Sigmoid colon (tissue), 7 donors: ENCODE results near the gene RNF125. TPM values are rescaled to one million over a fixed set of nuclear protein-coding genes. Genes with fewer than 3 reads are reported as not detected.

Experiments
- DNase-seq: peaks from one replicate; pipeline ENCODE4 v3.0.0-alpha.2; 2019
- H3K27ac ChIP-seq, 4 donors: fragments of 200-600 bp; sonication (generic); one replicate each; pipeline ENCODE4 v1.5.1; 2016 to 2019; ENCODE audit warnings: mild to moderate bottlenecking in 1 of 4
- H3K27me3 ChIP-seq, 3 donors: fragments of 200-600 bp; sonication (generic); one replicate each; pipeline ENCODE4 v1.5.1; 2019; ENCODE audit warnings: mild to moderate bottlenecking in 1 of 3
- H3K36me3 ChIP-seq, 4 donors: fragments of 200-600 bp; sonication (generic); one replicate each; pipeline ENCODE4 v1.5.1; 2016 to 2019
- H3K4me1 ChIP-seq, 4 donors: fragments of 200-600 bp; sonication (generic); one replicate each; pipeline ENCODE4 v1.5.1; 2017 to 2019
- H3K4me3 ChIP-seq, 4 donors: fragments of 200-600 bp; sonication (generic); one replicate each; pipeline ENCODE4 v1.5.1; 2017 to 2019; ENCODE audit warnings: mild to moderate bottlenecking in 2 of 4, moderate library complexity in 1 of 4
- H3K9me3 ChIP-seq, 4 donors: fragments of 200-600 bp in 3 of 4; sonication (generic) in 3 of 4; one replicate each; pipeline versions ENCODE4 v1.5.1 to v1.6.1; 2013 to 2019
- CTCF ChIP-seq, 4 experiments: fragments of 450-650 bp in 3 of 4; fragments of 200-600 bp in 1 of 4; IDR thresholded peaks; one replicate each; pipeline ENCODE4 v1.5.1; 2016 to 2019; ENCODE audit warnings: antibody characterized with exemption in 4 of 4, mild to moderate bottlenecking in 3 of 4, moderate library complexity in 2 of 4
- EP300 ChIP-seq, 4 donors: sonication (generic); formaldehyde crosslinking; IDR thresholded peaks; one replicate each; pipeline ENCODE4 v1.6.1; 2017; ENCODE audit warnings: antibody characterized with exemption in 4 of 4
- POLR2A ChIP-seq, 2 donors: fragments of 450-650 bp; IDR thresholded peaks; one replicate each; pipeline ENCODE4 v1.6.1; 2016; ENCODE audit warnings: antibody characterized with exemption in 2 of 2, mild to moderate bottlenecking in 2 of 2, moderate library complexity in 2 of 2
- POLR2AphosphoS5 ChIP-seq, 4 donors: sonication (generic); formaldehyde crosslinking; IDR thresholded peaks; one replicate each; pipeline ENCODE4 v1.6.1; 2017; ENCODE audit warnings: antibody characterized with exemption in 4 of 4
- WGBS, 2 donors: extraction: QIAGEN DNeasy Blood & Tissue Kit; methylation state at CpG; one replicate each; pipeline ENCODE4 v1.1.7; 2013; 5-methylcytosine and 5-hydroxymethylcytosine counted together
- intact Hi-C: fragments of 100-400 bp; cut with DNase I; formaldehyde crosslinking; loops from one replicate; pipeline ENCODE4 v1.15.1; 2023
- polyA plus RNA-seq, 3 donors: library from polyadenylated mRNA; stranded (reverse); fragments of 200-250 nt; gene quantifications; one replicate each; pipeline ENCODE4 v1.2.3, GENCODE V29; 2013
- total RNA-seq, 4 donors: library from RNA; depleted of rRNA; stranded (reverse); fragments of >200 nt; gene quantifications; one replicate each; pipeline ENCODE4 v1.1.0, GENCODE V29; 2016
- donor health status: healthy with polysubstance abuse.
- donor health status: Bipolar disorder and iron deficiency.
- donor health status: healthy.

The RNF125 gene
- total and polyA plus RNA-seq, 7 donors = 0.95 to 5.9 (median 4.8) TPM

GRCh38 chr18:32021756-32022564, 3.3 kb downstream of the RNF125 start:
- 75 to 84% methylated on average over 2 of the region's 2 CpGs for WGBS, 2 donors
- Histone ChIP-seq H3K27ac (no peak overlapping the region), H3K27me3 (no peaks in the 10 kb centered on the region), H3K36me3 (no peaks in the 10 kb centered on the region), H3K4me1 (peaks cover 0 to 21% (median 16%) of the 10 kb centered on the region in 4 donors), H3K4me3 (no peak overlapping the region), H3K9me3 (no peaks in the 10 kb centered on the region)
- no peak for TF ChIP-seq POLR2AphosphoS5 (IDR thresholded peaks at IDR 0.05)
- TF ChIP-seq POLR2A (IDR thresholded peaks at IDR 0.05) = no peak
- no peak for TF ChIP-seq EP300 (IDR thresholded peaks at IDR 0.05)
- TF ChIP-seq CTCF (IDR thresholded peaks at IDR 0.05) = no peak
- DNase-seq = no peak
- intact Hi-C loops = no loop called here

- intact Hi-C loops = no loop called here
Observed at GRCh38 chr18:32025744-32026143, 7.1 kb downstream of the RNF125 start.

DNA sequence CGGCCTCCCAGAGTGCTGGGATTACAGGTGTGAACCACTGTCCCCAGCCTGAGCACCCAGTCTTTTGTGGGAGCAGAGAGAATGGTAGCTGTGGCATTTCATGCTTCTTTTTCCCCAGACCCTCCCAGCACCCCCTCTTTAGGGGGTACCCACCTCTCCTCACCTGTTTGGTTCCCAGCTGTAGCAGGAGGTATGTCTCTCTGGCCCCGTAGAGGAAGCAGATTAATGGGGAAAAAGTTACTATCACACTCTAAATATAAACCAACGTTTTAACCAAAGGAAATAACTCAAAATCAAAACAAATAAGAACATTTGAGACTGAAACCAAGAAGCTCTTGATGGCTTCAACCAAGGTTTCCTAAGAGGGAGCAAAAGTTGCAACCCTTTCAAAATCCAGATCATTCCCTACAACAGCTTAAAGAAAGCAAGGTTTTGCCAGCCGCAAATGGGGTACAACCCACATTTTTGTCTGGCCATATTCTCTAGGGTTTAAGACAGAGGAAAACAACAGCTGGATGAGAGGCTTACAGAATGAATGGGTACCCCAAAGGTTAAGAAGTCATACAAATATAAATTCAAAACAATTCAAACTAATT, 8.0 kb downstream of the RNF125 start:
- H3K9me3 ChIP-seq = no peaks in the 10 kb centered on the region
- 60 to 68% methylated on average over 4 of the region's 4 CpGs for WGBS, 2 donors
- intact Hi-C loops = no loop called here
- H3K4me3 ChIP-seq = no peak overlapping the region
- DNase-seq = no peak
- no peaks in the 10 kb centered on the region for H3K36me3 ChIP-seq
- no peaks in the 10 kb centered on the region for H3K27me3 ChIP-seq
- TF ChIP-seq POLR2AphosphoS5 (IDR thresholded peaks at IDR 0.05) (no peak), EP300 (IDR thresholded peaks at IDR 0.05) (no peak), CTCF (IDR thresholded peaks at IDR 0.05) (no peak), POLR2A (IDR thresholded peaks at IDR 0.05) (no peak)
- no peak overlapping the region for H3K27ac ChIP-seq
- no peaks in the 10 kb centered on the region for H3K4me1 ChIP-seq

More at GRCh38 chr18:32025744-32026143, 7.1 kb downstream of the RNF125 start:
- no peaks in the 10 kb centered on the region for H3K27me3 ChIP-seq
- H3K9me3 ChIP-seq = no peaks in the 10 kb centered on the region
- H3K4me1 ChIP-seq = no peaks in the 10 kb centered on the region
- DNase-seq = no peak
- H3K36me3 ChIP-seq = no peaks in the 10 kb centered on the region
- 76 to 97% methylated on average over 2 of the region's 2 CpGs for WGBS, 2 donors
- H3K4me3 ChIP-seq = no peak overlapping the region
- no peak for TF ChIP-seq EP300 (IDR thresholded peaks at IDR 0.05)
- TF ChIP-seq CTCF (IDR thresholded peaks at IDR 0.05) = no peak
- no peak for TF ChIP-seq POLR2A (IDR thresholded peaks at IDR 0.05)
- TF ChIP-seq POLR2AphosphoS5 (IDR thresholded peaks at IDR 0.05) = no peak
- H3K27ac ChIP-seq = no peak overlapping the region

DNA sequence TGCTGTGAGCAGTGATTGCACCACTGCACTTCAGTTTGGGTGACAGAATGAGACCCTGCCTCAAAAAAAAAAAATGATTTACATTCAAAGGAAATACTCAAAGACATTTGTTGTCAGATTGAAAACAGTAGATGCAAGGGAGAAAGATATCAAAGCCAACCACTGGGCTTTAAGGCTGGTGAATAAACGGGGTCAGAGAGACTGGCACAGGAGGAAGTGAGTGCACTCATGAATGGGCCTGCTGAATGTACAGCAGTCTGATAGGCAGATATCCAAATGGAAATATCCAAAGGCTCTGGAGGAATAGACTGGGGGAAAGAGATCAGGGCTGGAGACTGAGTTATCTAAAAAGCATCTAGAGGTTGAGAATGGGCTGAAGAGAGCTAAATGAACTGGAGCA, 10.9 kb downstream of the RNF125 start:
- no peak for TF ChIP-seq POLR2AphosphoS5 (IDR thresholded peaks at IDR 0.05)
- TF ChIP-seq EP300 (IDR thresholded peaks at IDR 0.05) = no peak
- no peak for TF ChIP-seq CTCF (IDR thresholded peaks at IDR 0.05)
- no peak for TF ChIP-seq POLR2A (IDR thresholded peaks at IDR 0.05)
- intact Hi-C loops = no loop called here
- no peak overlapping the region for H3K27ac ChIP-seq
- no peak for DNase-seq
- no peaks in the 10 kb centered on the region for H3K9me3 ChIP-seq
- WGBS, 2 donors = 17 to 71% methylated on average over 1 of the region's 1 CpG
- no peaks in the 10 kb centered on the region for H3K36me3 ChIP-seq
- no peaks in the 10 kb centered on the region for H3K4me1 ChIP-seq
- no peaks in the 10 kb centered on the region for H3K27me3 ChIP-seq
- no peak overlapping the region for H3K4me3 ChIP-seq
